Stimulated activated CD8-positive, alpha-beta memory T cell treated with anti-CD3 and anti-CD28 coated beads, Interleukin-12 subunit alpha, Interleukin-12 subunit beta, amount 100 ng/mL, for 1 hour (primary cell): Measurements from ENCODE around the gene PDZD7.

ENCODE experiments used
- DNase-seq: peaks from one replicate; pipeline ENCODE4 v3.0.0-alpha.2; 2020; ENCODE audit warnings: low read depth

The PDZD7 gene

DNA sequence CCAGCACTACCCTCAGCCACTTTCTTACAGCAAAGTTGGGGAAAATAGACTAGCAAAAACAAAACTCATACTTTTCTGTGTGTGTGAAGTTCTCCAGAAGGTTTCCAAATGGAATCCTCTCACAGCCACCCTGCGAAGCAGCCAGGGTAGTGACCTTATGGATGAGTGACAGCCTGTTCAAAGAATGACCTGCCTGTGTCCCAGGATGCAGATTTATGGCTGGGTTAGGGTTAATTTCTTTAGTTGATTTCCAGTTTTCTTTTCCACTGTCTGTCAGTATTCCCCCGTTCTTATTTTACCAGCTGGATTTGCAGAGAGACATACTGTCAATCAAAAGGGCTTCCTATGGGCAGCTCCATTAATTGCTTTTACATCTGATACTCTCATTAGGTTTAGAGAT, 64.0 kb downstream of the PDZD7 start:
- DNase-seq = no peak

DNA sequence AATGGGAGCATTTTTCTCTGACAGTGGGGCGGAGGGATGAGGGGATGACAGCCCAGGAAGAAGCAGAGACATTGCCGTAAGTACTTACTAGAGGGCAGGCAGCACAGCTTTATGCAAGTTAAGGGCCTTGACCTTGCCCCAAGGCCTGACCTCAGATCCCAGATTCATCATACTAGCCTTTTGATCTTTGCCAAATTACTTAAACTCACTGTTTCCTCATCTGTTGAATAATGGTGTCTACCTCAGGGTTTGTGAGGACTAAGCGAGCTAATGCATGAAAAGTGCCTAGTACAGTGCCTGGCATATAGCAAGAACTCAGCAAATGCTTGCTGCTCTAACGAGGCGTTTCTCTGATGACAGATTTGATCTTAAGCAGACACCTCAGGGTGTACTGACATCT, 65.1 kb downstream of the PDZD7 start:
- no peak for DNase-seq

DNA sequence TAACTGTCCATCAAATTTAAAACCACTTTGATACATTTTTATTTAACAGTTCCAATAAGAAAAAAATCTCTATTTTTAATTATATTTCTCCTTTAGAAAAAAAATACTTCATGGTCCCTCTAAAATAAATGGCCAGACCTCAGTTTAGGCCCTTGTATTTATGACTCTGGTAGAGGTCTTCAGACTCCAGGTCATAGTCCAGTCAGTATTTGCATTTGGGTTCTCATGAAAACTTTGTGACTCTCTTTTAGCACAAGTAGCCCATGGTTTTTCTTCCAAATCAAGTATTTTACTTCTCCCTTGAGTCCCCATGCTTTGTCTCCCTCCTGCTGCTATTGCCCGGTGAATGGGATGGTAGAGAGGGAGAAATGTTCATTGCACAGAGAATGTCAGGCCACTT, 67.1 kb downstream of the PDZD7 start:
- DNase-seq = no peak

DNA sequence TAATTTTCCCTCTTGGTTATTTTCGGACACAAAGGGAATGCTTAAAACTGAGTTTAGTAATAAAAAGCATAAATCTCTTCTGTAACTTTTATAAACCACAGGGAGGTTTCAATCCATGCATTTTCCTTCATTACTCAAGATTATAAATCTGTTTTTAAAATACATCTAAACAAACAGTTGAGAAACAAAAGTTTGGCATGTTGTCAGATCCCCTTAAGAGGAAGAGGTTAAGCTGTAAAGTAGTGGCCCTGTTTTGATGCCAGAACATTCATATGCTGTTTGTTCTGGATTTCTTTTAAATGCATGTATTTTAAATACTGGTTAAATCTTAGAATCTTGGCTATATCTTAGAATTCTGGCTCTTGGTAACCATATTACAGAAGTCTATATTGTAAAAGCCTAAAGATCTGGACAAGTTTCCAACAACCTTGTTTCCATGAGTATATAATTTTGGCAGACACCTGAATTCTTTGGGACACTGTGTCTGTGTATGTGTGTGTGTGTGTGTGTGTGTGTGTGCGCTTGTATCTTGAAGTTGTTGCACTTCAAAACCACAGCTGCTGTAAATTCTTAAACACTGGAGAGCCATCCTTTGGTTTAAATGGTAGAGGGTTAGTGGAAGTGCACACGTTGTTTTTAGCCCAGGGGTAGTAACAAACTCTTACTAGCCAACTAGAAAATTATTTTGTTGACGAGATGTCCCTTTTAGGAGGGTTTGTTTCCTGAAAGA, 68.4 kb downstream of the PDZD7 start:
- no peak for DNase-seq

DNA sequence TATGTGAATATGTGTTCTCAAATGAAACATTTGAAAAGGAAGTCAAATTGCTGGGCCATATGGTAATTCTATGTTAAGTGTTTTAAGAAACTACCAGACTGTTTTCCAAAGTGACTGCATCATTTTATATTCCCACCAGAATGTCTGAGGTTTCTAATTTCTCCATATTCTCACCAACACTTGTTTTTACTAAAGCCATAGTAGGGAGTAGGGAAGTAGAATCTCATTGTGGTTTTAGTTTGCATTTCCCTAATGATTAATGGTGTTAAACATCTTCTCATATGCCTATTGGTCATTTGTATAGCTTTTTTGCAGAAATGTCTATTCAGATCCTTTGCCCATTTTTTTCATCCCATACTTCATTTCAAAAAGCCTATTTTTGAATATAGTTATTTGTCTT, 70.7 kb downstream of the PDZD7 start:
- no peak for DNase-seq
